Suppressor macrophage treated with lipopolysaccharide for 1 hour (primary cell): Measurements from ENCODE around the gene CLIC5.
A peak's percentile ranks its signal among the peaks of the same experiment; 100 is the strongest.
"Not testable (repeated sequence)": the region's sequence is repeated elsewhere in the genome, so short reads cannot be mapped to it uniquely, and the experiment has no call there.

Experiments used
- DNase-seq, 3 donors: peaks; one replicate each; pipeline ENCODE4 v3.0.0-alpha.2; 2020 to 2022

The CLIC5 gene

DNA sequence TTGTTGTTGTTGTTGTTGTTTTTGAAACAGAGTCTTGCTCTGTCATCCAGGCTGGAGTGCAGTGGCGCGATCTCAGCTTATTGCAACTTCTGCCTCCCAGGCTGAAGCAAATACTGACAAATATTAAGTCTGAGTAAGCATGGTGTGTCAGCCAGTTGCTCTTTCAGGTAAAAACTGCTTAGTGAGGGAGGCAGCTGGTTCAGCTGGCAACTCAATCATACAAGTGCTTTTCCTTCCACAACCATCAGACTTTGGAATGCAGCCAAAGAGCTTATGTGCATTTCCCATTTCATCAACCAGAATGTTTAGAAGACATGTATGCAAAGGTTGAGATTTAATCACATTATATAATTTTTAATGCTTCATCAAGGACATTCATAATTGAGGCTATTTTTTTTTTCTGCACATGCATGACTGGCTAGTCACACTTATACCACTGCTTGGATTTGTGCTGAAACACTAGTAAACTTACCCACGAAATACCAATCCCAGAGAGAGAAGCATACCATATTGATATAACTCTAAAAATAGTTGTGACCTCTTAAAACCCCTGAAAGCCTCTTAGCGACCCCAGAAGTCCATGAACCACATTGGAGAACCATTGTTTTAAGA, 56.0 kb downstream of the CLIC5 start:
- no peak for DNase-seq

DNA sequence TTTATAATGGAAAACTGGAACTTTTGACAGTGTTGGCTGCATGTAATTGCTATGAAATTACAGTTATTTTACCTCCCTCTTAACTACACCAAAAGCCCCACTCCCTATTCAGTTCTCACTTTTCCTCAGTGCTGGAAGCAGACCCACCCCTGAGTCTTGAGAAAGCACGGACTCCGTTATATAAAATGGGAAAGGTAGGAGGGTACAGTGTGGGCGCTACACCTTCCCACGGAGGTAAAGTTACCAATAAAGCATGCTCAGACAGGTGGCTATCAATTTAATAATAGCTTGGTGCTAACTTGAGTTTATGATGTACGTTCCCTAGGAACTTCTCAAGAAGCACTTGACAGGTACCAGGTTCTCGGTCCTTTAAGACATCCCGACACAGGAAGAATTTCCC, 59.0 kb downstream of the CLIC5 start:
- DNase-seq, result no peak

GRCh38 chr6:45956176-45956575, 59.5 kb downstream of the CLIC5 start:
- DNase-seq, result no peak

GRCh38 chr6:45955597-45955996, 60.1 kb downstream of the CLIC5 start:
- DNase-seq, result no peak

- DNase-seq, result no peak
These were observed 63.1 kb downstream of the CLIC5 start for GRCh38 chr6:45952546-45952945.

DNA sequence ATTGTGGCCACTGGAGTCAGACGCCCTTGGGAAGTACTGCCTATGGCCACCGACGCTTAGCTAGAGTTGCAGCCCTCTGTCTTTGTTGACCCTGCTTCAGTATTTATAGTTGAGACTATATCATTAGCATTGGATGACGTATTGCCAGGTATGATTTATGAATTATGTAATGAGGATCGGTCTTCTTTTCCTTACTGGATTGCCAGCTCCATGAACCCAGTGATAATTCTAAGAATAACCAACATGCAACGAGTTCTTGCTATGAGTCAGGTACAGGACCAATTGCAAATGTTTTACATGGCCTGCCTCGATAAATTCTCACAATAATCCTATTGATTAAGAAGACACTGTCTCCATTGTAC, 63.5 kb downstream of the CLIC5 start:
- DNase-seq, result no peak

GRCh38 chr6:45951321-45952167, 64.1 kb downstream of the CLIC5 start:
- DNase-seq, result no peak

- DNase-seq, result no peak
These were observed 66.4 kb downstream of the CLIC5 start for GRCh38 chr6:45949256-45949655.

- no peak for DNase-seq
These were observed 67.9 kb downstream of the CLIC5 start for GRCh38 chr6:45947807-45948206.

GRCh38 chr6:45946887-45947286, 68.8 kb downstream of the CLIC5 start:
- DNase-seq, result no peak

DNA sequence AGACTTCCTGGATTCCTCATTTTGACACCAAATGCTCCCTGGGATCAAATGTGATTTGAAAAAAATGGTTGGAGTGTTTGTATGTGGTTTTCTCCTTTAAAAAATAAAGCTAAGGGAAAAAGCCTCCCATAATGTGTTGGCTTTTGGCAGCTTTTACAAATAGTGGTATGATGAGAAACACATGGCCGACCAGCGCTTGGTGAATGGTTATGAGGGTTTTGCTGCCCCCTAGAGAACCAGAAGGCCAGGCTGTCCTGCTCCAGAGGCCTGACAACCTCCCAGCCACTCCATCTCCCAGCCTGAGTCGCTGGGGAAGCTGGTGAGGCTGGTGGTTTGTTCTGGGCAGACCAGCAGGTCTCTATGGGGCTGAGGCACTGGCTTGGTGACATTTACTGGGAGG, 69.3 kb downstream of the CLIC5 start:
- no peak for DNase-seq

- peak in 2 of 3 donors; percentile 12 to 14 for DNase-seq
These were observed 72.7 kb downstream of the CLIC5 start for GRCh38 chr6:45942953-45943352.

GRCh38 chr6:45933855-45934254, 81.8 kb downstream of the CLIC5 start:
- no peak for DNase-seq

- DNase-seq, result no peak
These were observed 84.4 kb downstream of the CLIC5 start for GRCh38 chr6:45931232-45931631.

GRCh38 chr6:45930420-45931040, 85.1 kb downstream of the CLIC5 start:
- DNase-seq, result peak; percentile 70 to 75 (median 71)

- no peak for DNase-seq
These were observed 86.0 kb downstream of the CLIC5 start for GRCh38 chr6:45929421-45930361.

DNA sequence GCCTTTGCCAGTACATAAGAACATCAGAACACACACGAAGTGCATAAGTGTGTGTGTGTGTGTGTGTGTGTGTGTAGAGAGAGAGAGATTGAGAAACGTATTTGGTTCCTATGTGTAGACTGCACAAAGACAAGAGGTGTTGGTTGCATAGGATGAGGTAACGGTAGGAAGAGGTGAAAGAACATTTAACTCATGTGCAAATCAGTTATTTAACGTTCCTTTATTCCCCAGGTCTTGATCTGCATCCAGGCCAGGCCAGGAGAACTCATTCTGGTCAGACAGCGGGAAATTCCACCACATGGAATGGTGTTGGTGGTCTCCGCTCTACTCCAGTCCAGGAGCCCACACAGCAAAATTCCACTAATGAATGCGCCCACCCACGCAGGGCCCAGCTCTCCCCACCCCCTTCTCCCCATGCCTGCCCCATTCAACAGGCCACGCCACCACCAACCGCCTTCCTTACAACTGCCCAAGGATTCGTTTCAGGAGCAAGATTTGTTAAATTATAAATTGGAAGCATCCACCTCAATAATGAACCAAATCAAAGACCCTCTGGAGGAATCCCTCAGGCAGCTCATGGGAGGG, 86.8 kb downstream of the CLIC5 start:
- DNase-seq, result no peak

DNA sequence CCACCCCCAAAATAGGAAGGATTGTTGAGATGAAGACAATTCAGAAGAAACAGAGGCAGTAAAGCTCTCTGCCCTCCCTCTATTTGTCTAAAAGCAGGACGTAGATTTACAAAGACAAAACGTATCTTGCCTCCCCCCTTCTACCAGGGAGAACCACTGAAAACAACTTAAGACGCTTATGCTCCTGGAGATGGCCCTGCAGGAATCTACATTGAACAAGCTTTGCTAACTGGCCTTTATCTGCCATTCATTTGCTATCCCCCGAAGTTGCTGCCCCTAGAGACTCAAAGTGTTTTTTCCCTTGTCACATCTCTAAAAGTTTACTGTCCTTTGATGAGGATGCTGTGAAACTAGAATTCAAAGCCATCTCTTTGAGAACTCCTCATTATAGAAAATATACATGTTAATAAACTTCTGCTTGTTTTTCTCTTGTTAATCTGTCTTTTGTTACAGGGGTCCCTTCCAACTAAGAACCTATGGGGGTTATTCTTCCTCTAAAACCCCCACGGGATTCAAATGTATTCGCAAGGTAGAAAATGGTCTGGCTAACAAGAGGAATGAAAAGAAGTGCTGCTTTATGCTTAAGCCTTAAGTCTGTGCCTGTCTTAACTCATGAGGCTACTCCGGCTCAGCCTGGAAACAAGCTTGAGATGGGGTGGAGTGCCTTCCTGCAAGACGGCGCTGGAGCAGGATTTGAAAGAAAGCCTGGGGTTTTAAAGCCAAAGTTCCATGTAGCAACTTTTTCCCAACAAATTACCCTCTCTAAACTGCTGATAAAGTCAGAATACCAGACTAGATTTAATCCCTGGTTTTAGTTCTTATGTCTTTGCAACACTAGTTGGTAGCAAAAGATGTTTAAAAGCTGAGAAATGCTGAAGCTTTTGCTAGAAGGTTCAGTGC, 88.0 kb downstream of the CLIC5 start:
- DNase-seq, result no peak

DNA sequence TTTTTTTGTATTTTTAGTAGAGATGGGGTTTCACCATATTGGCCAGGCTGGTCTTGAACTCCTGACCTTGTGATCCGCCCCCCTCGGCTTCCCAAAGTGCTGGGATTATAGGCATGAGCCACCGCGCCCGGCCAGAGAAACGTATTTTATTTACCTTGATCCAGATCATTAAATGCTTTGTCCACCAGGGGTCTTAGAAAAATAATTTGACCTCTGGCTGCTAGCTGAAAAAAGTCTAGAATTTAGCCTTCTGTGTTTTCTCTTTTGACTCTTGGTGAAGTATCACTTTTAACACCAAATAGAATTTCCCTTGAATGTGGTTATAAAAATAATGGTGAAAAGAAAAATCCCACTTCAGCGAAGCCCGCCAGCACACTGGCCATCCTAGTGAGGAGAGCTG, 89.2 kb downstream of the CLIC5 start:
- not testable (repeated sequence) for DNase-seq

DNA sequence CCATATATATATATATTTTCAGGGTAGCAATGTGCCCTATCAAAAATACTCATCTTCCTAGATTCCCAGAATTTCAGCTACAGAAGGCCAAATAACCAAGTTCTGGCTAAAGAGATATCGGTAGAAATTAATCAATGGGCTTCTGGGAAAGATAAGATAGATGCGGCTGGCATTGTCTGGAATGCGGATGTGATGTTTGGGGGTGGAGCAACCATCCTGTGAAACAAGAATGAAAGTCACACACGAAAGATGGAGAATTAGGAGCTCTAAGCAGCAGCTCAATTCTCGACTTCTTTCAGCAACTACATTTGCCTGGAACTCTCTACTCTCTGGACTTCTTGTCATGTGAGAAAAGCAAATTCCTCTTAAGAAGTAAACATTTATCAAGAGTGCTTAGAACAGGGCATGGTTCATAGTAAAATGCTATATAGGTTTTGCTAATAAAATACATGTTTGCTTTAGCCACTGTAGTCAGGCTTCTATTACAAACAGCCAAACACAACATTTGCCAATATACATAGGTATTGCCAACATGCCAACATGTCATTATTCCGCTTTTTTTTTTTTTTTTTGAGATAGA, 90.8 kb downstream of the CLIC5 start:
- DNase-seq, result no peak

DNA sequence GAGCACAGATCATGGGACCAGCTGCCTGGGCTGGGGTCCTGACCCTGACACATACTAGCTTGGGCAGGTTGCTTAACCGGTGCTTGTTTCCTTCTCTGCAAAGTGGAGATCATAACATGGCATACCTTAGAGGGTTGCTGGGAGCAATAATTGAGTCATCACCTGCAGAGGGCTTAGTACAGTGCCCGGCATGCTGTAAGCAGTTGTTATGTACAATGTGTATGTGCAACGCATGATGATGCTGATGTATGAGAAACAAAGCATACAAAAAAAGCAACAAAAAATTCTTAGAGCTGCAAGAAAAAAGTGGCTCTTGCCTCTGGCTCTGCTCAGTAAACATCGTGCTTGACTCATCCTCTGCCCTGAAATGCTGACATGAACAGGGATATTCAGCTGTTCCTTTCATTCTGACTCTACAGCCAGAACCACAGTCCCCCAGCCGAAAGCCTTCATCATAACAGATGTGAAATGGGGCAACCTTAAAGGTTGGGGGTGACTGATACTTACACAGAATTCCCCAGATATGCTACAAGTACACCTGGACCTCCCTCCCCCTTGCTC, 91.7 kb downstream of the CLIC5 start:
- no peak for DNase-seq
